Adipocyte (in vitro differentiated cells): ENCODE measurements around the gene OXCT2.

Source experiments
- DNase-seq: peaks from one replicate; pipeline ENCODE4 v3.0.0-alpha.2; 2015; ENCODE audit warnings: low read depth
- H3K27me3 ChIP-seq: replicated peaks from 2 replicates; pipeline ENCODE4 v1.7.0; 2013; ENCODE audit warnings: mild to moderate bottlenecking, low read length, moderate library complexity; ENCODE audit not compliant: control insufficient read depth, insufficient read depth
- H3K36me3 ChIP-seq: 2 replicates; pipeline ENCODE4 v1.7.0; 2013; ENCODE audit warnings: low read length, mild to moderate bottlenecking, moderate library complexity; ENCODE audit not compliant: control insufficient read depth, insufficient read depth, severe bottlenecking
- H3K4me1 ChIP-seq: 2 replicates; pipeline ENCODE4 v1.7.0; 2013; ENCODE audit warnings: mild to moderate bottlenecking, low read length, moderate library complexity; ENCODE audit not compliant: control insufficient read depth, insufficient read depth
- H3K4me3 ChIP-seq: 2 replicates; pipeline ENCODE4 v1.7.0; 2013; ENCODE audit warnings: mild to moderate bottlenecking, low read length, moderate library complexity
- H3K9ac ChIP-seq: 2 replicates; pipeline ENCODE4 v1.7.0; 2013; ENCODE audit warnings: mild to moderate bottlenecking, low read length, moderate library complexity
- H3K9me3 ChIP-seq: 2 replicates; pipeline ENCODE4 v1.7.0; 2013; ENCODE audit warnings: mild to moderate bottlenecking, low read length, moderate library complexity; ENCODE audit not compliant: control insufficient read depth

OXCT2 gene

DNA sequence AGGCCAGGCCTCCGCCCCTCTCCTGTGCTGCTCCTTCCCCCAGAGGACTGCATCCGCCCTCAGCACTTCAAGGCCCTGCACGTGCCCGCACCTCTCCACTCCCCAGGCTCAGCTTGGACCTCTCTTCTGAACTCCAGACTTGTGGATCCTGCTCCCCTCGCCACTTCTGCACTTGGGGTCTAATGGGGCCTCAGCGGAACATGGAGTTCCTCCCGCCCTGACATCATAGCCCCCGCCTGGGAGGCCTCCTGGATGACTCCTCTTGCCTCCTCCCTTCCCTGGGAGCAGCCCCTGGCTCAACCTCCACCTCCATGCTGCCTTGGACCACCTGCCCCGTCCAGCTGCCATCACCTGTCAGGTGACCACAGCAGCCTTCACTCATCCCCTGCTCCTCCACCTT lies 10.1 kb downstream of the OXCT2 start:
- no peak overlapping the region for H3K9ac ChIP-seq

DNA sequence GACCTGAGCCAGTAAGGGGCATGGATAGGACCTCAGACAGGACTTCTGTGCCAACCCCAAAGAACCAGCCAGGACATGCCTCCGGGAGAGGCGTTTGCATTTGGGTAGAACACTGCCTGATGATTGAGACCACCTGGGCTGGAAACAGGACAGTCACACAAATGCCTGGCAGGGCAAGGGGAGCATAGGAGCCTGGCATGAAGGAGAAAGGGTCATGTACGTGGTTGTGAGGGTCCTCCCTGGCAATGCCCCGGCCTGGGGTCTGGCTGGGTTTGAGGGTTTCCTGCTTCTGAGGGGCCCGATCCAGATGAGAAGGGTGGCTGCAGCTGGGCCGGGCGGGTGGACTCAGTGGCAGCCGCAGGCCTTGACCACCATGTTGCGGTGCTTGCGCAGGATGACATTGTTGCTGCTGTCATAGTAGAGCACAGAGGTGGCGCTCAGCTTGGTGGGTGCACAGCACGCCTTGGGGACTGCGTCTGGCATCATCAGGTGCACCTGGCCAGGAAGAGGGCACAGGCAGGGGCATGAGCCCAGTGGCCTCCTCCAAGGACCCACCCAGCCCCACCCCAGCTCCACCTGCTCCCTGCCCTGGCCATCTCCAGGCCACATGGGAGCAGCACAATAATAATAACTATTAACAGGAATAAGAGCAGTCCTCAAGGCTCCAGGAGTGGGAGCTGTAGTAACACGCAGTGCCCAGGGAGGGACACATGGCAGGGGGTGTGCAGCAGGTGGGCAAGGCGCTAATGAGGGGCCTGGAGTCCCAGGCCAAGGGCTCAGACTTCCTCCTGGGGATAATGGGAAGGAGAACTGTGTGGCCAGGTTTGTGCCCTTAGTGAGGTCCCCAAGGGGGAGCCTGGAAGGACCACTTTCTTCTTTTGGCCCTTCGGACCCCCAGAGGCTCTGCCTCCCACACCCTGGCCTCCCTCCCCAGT lies 10.8 kb downstream of the OXCT2 start:
- no peaks in the 10 kb centered on the region for H3K4me1 ChIP-seq
- peaks cover 34% of the 10 kb centered on the region for H3K36me3 ChIP-seq
- H3K9me3 ChIP-seq, result no peaks in the 10 kb centered on the region
- no peak overlapping the region for H3K9ac ChIP-seq
- H3K27me3 ChIP-seq, result no peaks in the 10 kb centered on the region
- H3K4me3 ChIP-seq, result no peak overlapping the region
- no peak for DNase-seq

More for the DNA sequence above, 10.1 kb downstream of the OXCT2 start:
- Histone ChIP-seq H3K4me3 (no peak overlapping the region), H3K36me3 (peaks cover 27% of the 10 kb centered on the region), H3K9me3 (no peaks in the 10 kb centered on the region), H3K4me1 (no peaks in the 10 kb centered on the region), H3K27me3 (no peaks in the 10 kb centered on the region)
- DNase-seq, result no peak

DNA sequence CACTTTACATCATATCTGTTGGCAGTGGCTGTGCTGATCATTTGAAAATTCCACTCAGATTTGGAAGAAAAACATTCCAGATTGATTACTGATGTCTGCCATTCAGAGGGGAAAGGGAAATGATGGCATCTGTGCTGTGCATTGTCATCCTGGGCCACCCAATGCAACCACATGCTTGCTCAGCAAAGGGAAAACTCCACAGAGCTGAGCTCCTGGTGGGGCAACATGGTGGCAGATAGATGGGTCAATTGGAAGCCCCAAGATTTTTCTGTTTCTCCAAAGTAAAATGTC lies 11.8 kb downstream of the OXCT2 start:
- Histone ChIP-seq H3K27me3 (no peaks in the 10 kb centered on the region), H3K9me3 (no peaks in the 10 kb centered on the region), H3K4me3 (no peak overlapping the region), H3K36me3 (peaks cover 44% of the 10 kb centered on the region), H3K9ac (no peak overlapping the region), H3K4me1 (no peaks in the 10 kb centered on the region)
- no peak for DNase-seq

DNA sequence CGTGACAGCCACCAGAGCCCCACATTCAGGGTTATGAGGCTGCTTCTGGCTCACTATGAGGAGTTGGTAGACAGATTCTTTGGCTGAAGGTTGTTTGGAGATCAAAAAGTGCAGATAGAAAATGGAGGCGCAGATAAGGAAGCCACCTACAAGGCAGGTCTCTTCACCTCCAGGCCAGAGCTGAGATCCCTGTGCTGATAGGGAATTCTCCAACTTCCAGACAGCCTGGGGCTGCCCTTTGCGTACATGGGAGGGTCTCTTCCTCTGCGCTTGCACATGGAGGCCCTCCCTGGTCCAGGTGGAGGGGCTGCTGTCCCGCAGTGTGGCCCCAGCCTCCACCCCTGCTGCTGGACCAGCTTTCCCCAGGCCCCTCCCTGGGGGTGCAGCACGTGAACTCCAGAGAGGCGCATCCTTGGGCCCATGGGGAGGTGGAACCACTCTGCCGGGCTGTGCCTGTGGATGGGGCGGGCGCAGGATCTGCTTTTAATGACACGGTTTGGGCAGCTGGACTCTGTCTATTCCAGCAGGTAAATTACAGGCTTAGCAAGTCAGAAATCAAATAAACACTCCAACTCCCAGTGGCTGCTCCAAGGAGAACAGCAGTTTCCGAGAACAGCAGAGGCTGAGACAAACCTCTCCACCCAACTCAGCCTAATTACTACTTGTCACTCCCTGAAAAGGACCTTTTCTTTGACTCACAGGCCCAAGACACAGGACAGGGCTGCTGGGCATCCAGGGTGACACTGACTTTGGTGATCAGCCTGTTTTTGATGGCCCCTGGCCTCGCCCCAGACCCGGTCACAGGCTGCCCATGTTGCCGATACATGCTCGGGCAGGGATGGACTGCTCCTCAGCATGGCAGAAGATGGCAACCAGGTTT lies 12.4 kb downstream of the OXCT2 start:
- H3K36me3 ChIP-seq, result peaks cover 49% of the 10 kb centered on the region
- no peaks in the 10 kb centered on the region for H3K9me3 ChIP-seq
- no peaks in the 10 kb centered on the region for H3K4me1 ChIP-seq
- DNase-seq, result no peak
- no peak overlapping the region for H3K9ac ChIP-seq
- H3K27me3 ChIP-seq, result no peaks in the 10 kb centered on the region
- no peak overlapping the region for H3K4me3 ChIP-seq

DNA sequence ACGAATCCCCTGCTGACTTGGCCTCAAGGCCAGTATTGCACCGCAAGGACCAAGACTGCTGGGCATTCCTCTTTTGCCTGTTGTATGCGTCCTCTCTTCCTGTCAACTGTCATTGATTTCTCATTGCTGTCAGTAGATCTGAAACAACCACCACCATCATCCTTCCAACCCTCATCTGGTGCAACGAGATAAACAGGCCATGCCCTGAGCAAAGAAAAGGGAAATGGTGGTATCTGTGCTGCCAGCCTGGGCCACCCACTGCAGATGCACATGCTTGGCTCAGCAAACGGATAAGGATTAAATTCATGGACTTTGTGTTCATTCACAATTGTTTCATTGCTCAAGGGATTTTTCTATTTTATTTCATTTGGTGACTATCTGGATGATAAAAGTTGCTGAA lies 13.6 kb downstream of the OXCT2 start:
- DNase-seq, result no peak

DNA sequence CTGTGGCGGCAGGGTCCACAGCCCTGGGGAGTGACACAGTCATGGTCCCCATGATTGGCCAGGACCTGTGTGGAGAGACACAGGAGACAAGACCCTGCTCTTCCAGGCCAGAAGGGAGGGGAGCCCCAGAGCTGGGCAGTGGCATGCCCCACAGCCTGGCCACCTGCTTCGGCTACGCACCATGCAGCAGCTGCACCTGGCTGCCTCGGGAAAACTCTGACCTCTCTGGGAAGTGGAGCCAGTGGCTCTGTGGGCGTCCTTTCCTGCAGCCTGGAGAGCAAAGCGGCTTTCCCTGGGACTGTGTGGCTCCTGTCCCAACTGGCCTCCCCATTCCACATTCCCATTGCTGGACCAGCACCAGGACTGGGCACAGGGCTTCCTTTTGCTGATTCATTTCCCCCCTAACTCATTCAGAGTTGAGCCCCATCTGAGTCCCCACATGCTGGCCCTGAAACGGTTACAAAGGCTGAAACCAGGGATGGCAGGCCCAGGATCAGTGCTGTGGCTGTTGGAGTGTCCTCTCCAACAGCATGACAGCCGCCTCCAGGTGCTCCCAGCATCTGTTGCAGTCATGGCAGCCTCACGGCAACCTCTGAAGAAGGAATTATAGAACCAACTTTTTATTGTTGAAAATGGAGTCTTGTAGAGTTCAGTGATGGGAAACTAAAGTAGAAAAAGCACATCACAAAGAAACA lies 15.0 kb downstream of the OXCT2 start:
- Histone ChIP-seq H3K4me1 (no peaks in the 10 kb centered on the region), H3K27me3 (no peaks in the 10 kb centered on the region), H3K9me3 (no peaks in the 10 kb centered on the region), H3K4me3 (no peak overlapping the region), H3K36me3 (peaks cover 76% of the 10 kb centered on the region), H3K9ac (no peak overlapping the region)
- DNase-seq, result no peak

More for the DNA sequence above, 13.6 kb downstream of the OXCT2 start:
- H3K36me3 ChIP-seq, result peaks cover 62% of the 10 kb centered on the region
- no peaks in the 10 kb centered on the region for H3K9me3 ChIP-seq
- no peaks in the 10 kb centered on the region for H3K4me1 ChIP-seq
- no peaks in the 10 kb centered on the region for H3K27me3 ChIP-seq
- H3K9ac ChIP-seq, result no peak overlapping the region
- no peak overlapping the region for H3K4me3 ChIP-seq

DNA sequence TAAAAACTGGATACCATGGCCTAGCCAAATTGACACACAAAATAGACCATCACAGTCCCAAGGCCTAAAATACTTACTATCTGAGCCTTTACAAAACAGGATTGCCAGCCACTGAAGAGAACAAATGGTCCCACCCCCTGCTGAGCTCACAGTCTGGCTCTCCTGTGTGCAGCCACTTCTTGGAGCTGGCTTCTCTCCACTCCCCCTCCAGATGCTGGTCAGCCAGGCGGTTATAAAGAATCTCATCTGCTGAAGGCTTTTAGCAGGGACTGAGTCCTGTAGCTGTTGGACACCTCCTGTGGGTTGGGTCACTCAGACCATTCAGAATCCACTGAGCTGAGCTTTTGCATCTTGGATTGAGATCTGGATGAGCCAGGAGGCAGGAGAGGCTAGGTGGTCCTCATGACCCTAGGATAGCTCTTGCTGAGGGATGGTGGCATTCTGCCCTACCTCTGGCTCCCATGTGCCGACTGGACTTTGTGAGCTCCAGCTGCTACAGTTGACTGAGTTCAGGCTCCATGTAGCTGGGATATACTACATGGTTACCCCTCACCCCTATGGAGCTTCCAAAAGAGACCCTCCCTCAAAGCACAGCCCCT lies 16.1 kb downstream of the OXCT2 start:
- Histone ChIP-seq H3K9ac (no peak overlapping the region), H3K9me3 (no peaks in the 10 kb centered on the region), H3K4me1 (no peaks in the 10 kb centered on the region), H3K36me3 (peaks cover 86% of the 10 kb centered on the region), H3K4me3 (no peak overlapping the region), H3K27me3 (no peaks in the 10 kb centered on the region)
- no peak for DNase-seq

DNA sequence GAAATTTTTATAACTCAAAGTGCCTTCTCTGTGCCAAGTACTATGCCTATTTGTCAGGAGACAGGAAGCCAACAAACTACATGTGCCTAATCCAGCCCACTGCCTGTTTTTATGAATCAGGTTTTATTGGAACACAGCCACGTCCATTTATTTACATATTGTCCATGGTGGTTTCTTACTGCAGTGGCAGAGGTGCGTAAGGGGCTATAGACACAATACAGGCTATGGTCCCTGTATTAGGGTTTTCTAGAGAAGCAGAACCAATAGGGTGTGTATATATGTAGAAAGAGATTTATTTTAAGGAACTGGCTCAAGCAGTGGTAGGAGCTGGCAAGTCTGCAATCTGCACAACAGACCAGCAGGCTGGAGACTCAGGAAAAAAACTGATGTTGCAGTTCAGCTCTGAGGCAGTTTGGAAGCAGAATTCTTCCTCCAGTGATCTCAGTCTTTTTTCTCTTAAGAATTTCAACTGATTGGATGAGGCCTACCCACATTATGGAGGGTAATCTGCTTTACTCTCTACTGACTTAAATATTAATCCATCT lies 17.1 kb downstream of the OXCT2 start:
- H3K36me3 ChIP-seq, result peaks cover 87% of the 10 kb centered on the region
- H3K9ac ChIP-seq, result no peak overlapping the region
- no peak for DNase-seq
- no peaks in the 10 kb centered on the region for H3K9me3 ChIP-seq
- H3K4me3 ChIP-seq, result no peak overlapping the region
- H3K27me3 ChIP-seq, result no peaks in the 10 kb centered on the region
- H3K4me1 ChIP-seq, result no peaks in the 10 kb centered on the region

DNA sequence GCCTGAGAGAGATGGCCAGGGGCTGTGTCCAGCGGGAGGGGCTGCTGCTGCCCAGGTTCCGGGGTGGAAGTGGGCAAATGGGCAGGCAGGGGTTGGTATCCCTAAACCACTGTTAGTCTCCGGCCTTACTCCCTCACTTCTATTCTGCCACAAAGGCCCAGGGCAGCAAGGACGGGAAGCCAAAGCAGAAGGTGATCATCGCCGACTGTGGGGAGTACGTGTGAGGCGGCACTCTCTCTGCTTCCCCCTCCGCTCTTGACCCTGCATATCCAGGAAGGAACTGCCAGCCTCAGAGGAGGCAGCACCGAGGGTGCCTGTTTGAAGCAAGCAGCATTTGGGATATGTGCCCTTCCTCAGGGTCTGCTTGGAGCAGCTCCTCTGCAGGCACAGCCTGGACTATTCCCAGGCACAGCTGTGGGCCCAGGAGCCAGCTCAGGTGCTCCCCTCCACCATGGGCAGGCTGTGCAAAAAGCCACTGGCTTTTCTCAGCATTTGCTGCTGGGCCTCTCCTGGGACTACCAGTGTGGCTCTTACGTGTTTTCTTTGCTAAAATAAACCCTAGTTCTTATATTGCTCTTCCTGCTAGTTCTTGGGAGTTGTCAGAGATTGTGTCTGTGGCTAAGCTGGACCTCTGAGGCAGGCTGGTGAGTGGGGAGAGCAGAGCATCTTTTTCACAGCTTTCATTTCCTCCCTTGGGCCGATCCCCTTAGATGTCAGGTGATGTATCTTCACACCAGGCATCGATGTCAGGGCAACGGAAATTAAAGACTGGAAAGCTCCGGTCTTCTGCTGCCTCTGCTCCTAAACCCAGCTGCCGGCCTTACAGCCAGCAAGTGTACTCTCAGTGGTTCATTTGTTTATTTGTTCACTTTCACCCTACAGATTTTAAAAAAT lies 17.8 kb downstream of the OXCT2 start:
- Histone ChIP-seq H3K4me3 (no peak overlapping the region), H3K27me3 (no peaks in the 10 kb centered on the region), H3K4me1 (no peaks in the 10 kb centered on the region), H3K9ac (no peak overlapping the region), H3K36me3 (peaks cover 94% of the 10 kb centered on the region), H3K9me3 (no peaks in the 10 kb centered on the region)
- no peak for DNase-seq

DNA sequence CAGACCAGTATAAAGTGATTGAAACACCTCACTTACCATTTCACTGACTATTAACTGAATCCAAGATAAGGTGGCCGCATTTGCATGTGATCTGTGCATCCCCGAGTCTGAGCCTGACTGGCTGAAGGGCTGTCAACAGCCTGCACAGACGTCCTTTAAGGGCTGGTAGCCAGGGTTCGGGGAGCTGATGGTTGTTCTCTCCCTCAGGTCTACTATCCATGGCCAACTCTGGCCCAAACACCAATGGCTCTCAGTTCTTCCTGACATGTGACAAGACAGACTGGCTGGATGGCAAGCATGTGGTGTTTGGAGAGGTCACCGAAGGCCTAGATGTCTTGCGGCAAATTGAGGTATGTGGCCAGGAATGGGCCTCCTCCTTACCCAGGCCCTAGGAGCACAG lies 18.4 kb downstream of the OXCT2 start:
- no peak for DNase-seq
- Histone ChIP-seq H3K9ac (no peak overlapping the region), H3K36me3 (peaks cover 95% of the 10 kb centered on the region), H3K4me3 (no peak overlapping the region), H3K4me1 (no peaks in the 10 kb centered on the region), H3K9me3 (no peaks in the 10 kb centered on the region), H3K27me3 (no peaks in the 10 kb centered on the region)
